Activated CD8-positive, alpha-beta memory T cell treated with anti-CD3 and anti-CD28 coated beads for 1 hour (primary cell): Measurements from ENCODE around the gene SLC12A3.

Experiments used
- DNase-seq, 2 donors: peaks; one replicate each; pipeline ENCODE4 v3.0.0-alpha.2; 2020; ENCODE audit warnings: low read depth in 1 of 2; ENCODE audit errors: extremely low read depth in 1 of 2

Gene SLC12A3

GRCh38 chr16:56889206-56889605, 24.2 kb downstream of the SLC12A3 start:
- DNase-seq, result no peak

GRCh38 chr16:56891685-56892084, 26.7 kb downstream of the SLC12A3 start:
- DNase-seq, result no peak

GRCh38 chr16:56892705-56893104, 27.7 kb downstream of the SLC12A3 start:
- DNase-seq, result no peak

GRCh38 chr16:56894331-56894917, 29.4 kb downstream of the SLC12A3 start:
- DNase-seq, result no peak

GRCh38 chr16:56895813-56896212, 30.8 kb downstream of the SLC12A3 start:
- DNase-seq, result no peak

GRCh38 chr16:56896244-56896643, 31.2 kb downstream of the SLC12A3 start:
- no peak for DNase-seq

GRCh38 chr16:56897026-56897799, 32.2 kb downstream of the SLC12A3 start:
- no peak for DNase-seq

- DNase-seq, result no peak
These were observed 33.8 kb downstream of the SLC12A3 start for GRCh38 chr16:56898847-56899246.

- DNase-seq, result no peak
These were observed 38.9 kb downstream of the SLC12A3 start for GRCh38 chr16:56903866-56904265.

- no peak for DNase-seq
These were observed 42.4 kb downstream of the SLC12A3 start for GRCh38 chr16:56907401-56907800.

- DNase-seq, result no peak
These were observed 44.5 kb downstream of the SLC12A3 start for GRCh38 chr16:56909527-56909979.

- DNase-seq, result no peak
These were observed 45.1 kb downstream of the SLC12A3 start for GRCh38 chr16:56910112-56910511.

- DNase-seq, result no peak
These were observed 45.9 kb downstream of the SLC12A3 start for GRCh38 chr16:56910654-56911539.

GRCh38 chr16:56911771-56912571, 47.0 kb downstream of the SLC12A3 start:
- no peak for DNase-seq

GRCh38 chr16:56912746-56913708, 48.0 kb downstream of the SLC12A3 start:
- no peak for DNase-seq

GRCh38 chr16:56914896-56915295, 49.9 kb downstream of the SLC12A3 start:
- DNase-seq, result no peak

- no peak for DNase-seq
These were observed 50.5 kb downstream of the SLC12A3 start for GRCh38 chr16:56915336-56916119.

- no peak for DNase-seq
These were observed 51.8 kb downstream of the SLC12A3 start for GRCh38 chr16:56916571-56917403.
